ENCODE measurements around the gene RPTN.

Gene RPTN

GRCh38 chr1:152109998-152110294, 49.1 kb downstream of the RPTN start:
- H3K4me3 ChIP-seq: peak overlapping the region; percentile 76
- no peak overlapping the region for H3K9ac ChIP-seq (ENCODE audit: insufficient read length)
- no peaks in the 10 kb centered on the region for H3K36me3 ChIP-seq (ENCODE audit: insufficient read depth, low read length)
- H3K9me3 ChIP-seq (ENCODE audit: low read depth, low read length): peaks cover 3% of the 10 kb centered on the region; the same call in 1 of the 2 replicates
- H3K27ac ChIP-seq: no peak overlapping the region
- no peak for TF ChIP-seq FOXP2 (optimal IDR thresholded peaks at IDR 0.05; ENCODE audit: control extremely low read depth, extremely low read length, insufficient read depth)
- no peak for TF ChIP-seq POLR2AphosphoS5 (IDR thresholded peaks at IDR 0.05; ENCODE audit: borderline replicate concordance, low read depth, low read length)
- no peak for TF ChIP-seq EZH2 (IDR thresholded peaks at IDR 0.05)
- DNase-seq (ENCODE audit: low read depth, low spot score): no peak

GRCh38 chr1:152109231-152109997, 49.6 kb downstream of the RPTN start:
- H3K36me3 ChIP-seq (ENCODE audit: insufficient read depth, low read length): no peaks in the 10 kb centered on the region
- H3K9ac ChIP-seq (ENCODE audit: insufficient read length): no peak overlapping the region
- H3K9me3 ChIP-seq (ENCODE audit: low read depth, low read length): peaks cover 3% of the 10 kb centered on the region; the same call in 1 of the 2 replicates
- H3K4me3 ChIP-seq: peak overlapping the region; percentile 76; the same call in 1 of the 2 replicates
- H3K27ac ChIP-seq: no peak overlapping the region
- no peak for DNase-seq (ENCODE audit: low read depth, low spot score)
- no peak for TF ChIP-seq FOXP2 (optimal IDR thresholded peaks at IDR 0.05; ENCODE audit: control extremely low read depth, extremely low read length, insufficient read depth)
- TF ChIP-seq EZH2 (IDR thresholded peaks at IDR 0.05): no peak
- no peak for TF ChIP-seq POLR2AphosphoS5 (IDR thresholded peaks at IDR 0.05; ENCODE audit: borderline replicate concordance, low read depth, low read length)

GRCh38 chr1:152108882-152109222, 50.2 kb downstream of the RPTN start:
- Histone ChIP-seq H3K27ac (no peak overlapping the region), H3K9me3 (ENCODE audit: low read depth, low read length) (peaks cover 3% of the 10 kb centered on the region; the same call in 1 of the 2 replicates), H3K4me3 (no peak overlapping the region), H3K36me3 (ENCODE audit: insufficient read depth, low read length) (no peaks in the 10 kb centered on the region), H3K9ac (ENCODE audit: insufficient read length) (no peak overlapping the region)
- DNase-seq (ENCODE audit: low read depth, low spot score): no peak
- no peak for TF ChIP-seq EZH2 (IDR thresholded peaks at IDR 0.05)
- no peak for TF ChIP-seq POLR2AphosphoS5 (IDR thresholded peaks at IDR 0.05; ENCODE audit: borderline replicate concordance, low read depth, low read length)
- no peak for TF ChIP-seq FOXP2 (optimal IDR thresholded peaks at IDR 0.05; ENCODE audit: control extremely low read depth, extremely low read length, insufficient read depth)

GRCh38 chr1:152107984-152108881, 50.8 kb downstream of the RPTN start:
- peaks cover 3% of the 10 kb centered on the region; the same call in 1 of the 2 replicates for H3K9me3 ChIP-seq (ENCODE audit: low read depth, low read length)
- H3K36me3 ChIP-seq (ENCODE audit: insufficient read depth, low read length): no peaks in the 10 kb centered on the region
- no peak for DNase-seq (ENCODE audit: low read depth, low spot score)
- no peak overlapping the region for H3K27ac ChIP-seq
- TF ChIP-seq POLR2AphosphoS5 (IDR thresholded peaks at IDR 0.05; ENCODE audit: borderline replicate concordance, low read depth, low read length) (no peak), FOXP2 (optimal IDR thresholded peaks at IDR 0.05; ENCODE audit: control extremely low read depth, extremely low read length, insufficient read depth) (no peak), EZH2 (IDR thresholded peaks at IDR 0.05) (no peak)
- H3K4me3 ChIP-seq: no peak overlapping the region
- H3K9ac ChIP-seq (ENCODE audit: insufficient read length): no peak overlapping the region

- TF ChIP-seq POLR2AphosphoS5 (IDR thresholded peaks at IDR 0.05; ENCODE audit: borderline replicate concordance, low read depth, low read length) (no peak), FOXP2 (optimal IDR thresholded peaks at IDR 0.05; ENCODE audit: control extremely low read depth, extremely low read length, insufficient read depth) (no peak), EZH2 (IDR thresholded peaks at IDR 0.05) (no peak)
- Histone ChIP-seq H3K27ac (no peak overlapping the region), H3K9ac (ENCODE audit: insufficient read length) (no peak overlapping the region), H3K4me3 (no peak overlapping the region), H3K9me3 (ENCODE audit: low read depth, low read length) (peaks cover 3% of the 10 kb centered on the region; the same call in 1 of the 2 replicates), H3K36me3 (ENCODE audit: insufficient read depth, low read length) (no peaks in the 10 kb centered on the region)
- no peak for DNase-seq (ENCODE audit: low read depth, low spot score)
These were observed 51.7 kb downstream of the RPTN start for GRCh38 chr1:152107031-152107983.

- peaks cover 3% of the 10 kb centered on the region; the same call in 1 of the 2 replicates for H3K9me3 ChIP-seq (ENCODE audit: low read depth, low read length)
- no peak overlapping the region for H3K9ac ChIP-seq (ENCODE audit: insufficient read length)
- H3K36me3 ChIP-seq (ENCODE audit: insufficient read depth, low read length): no peaks in the 10 kb centered on the region
- TF ChIP-seq EZH2 (IDR thresholded peaks at IDR 0.05) (no peak), POLR2AphosphoS5 (IDR thresholded peaks at IDR 0.05; ENCODE audit: borderline replicate concordance, low read depth, low read length) (no peak), FOXP2 (optimal IDR thresholded peaks at IDR 0.05; ENCODE audit: control extremely low read depth, extremely low read length, insufficient read depth) (no peak)
- no peak for DNase-seq (ENCODE audit: low read depth, low spot score)
- H3K4me3 ChIP-seq: no peak overlapping the region
- H3K27ac ChIP-seq: no peak overlapping the region
These were observed 54.2 kb downstream of the RPTN start for GRCh38 chr1:152104854-152105253.

Data from SK-N-MC (cell line).